Left ventricle myocardium inferior (tissue), 1 donor: Measurements from ENCODE around the gene ALDH1A1. TPM values are rescaled to one million over a fixed set of nuclear protein-coding genes. Genes with fewer than 3 reads are reported as not detected.

Experiments
- DNase-seq: peaks from one replicate; pipeline ENCODE4 v3.0.0-alpha.2; 2020
- H3K27ac ChIP-seq: fragments of 200-600 bp; replicated peaks from 2 replicates; pipeline ENCODE4 v1.8.0; 2021
- H3K27me3 ChIP-seq: fragments of 200-600 bp; 2 replicates; pipeline ENCODE4 v1.8.0; 2021; ENCODE audit warnings: low read depth
- H3K36me3 ChIP-seq: fragments of 200-600 bp; 2 replicates; pipeline ENCODE4 v1.8.0; 2021
- H3K4me1 ChIP-seq: fragments of 200-600 bp; 2 replicates; pipeline ENCODE4 v1.8.0; 2021
- H3K4me3 ChIP-seq: fragments of 200-600 bp; 2 replicates; pipeline ENCODE4 v1.8.0; 2021; ENCODE audit warnings: mild to moderate bottlenecking, moderate library complexity
- H3K9me3 ChIP-seq: fragments of 200-600 bp; replicated peaks from 2 replicates; pipeline ENCODE4 v1.8.0; 2021
- intact Hi-C: fragments of 100-400 bp; cut with micrococcal nuclease; formaldehyde crosslinking; loops from one replicate; pipeline ENCODE4 v1.11.0; 2022
- total RNA-seq: library from RNA; stranded (reverse); fragmentation: NEBNext Ultra II Directional; extraction: Animal tissue kit (Norgen Biotek cat#: 25700); gene quantifications from one replicate; pipeline ENCODE4 v1.2.1, GENCODE V29; 2021
- TF ChIP-seq, protein P1 (sequence below): fragments of 200-600 bp; IDR thresholded peaks from 2 replicates; pipeline ENCODE4 v1.8.0; 2021; ENCODE audit warnings: antibody characterized with exemption, mild to moderate bottlenecking, borderline replicate concordance
- donor health status: DM: no; HTN: yes; CAD: no; lungs with severe emphysema.

ALDH1A1 gene
- total RNA-seq, 1 donor from 2014 or later: 20.7 TPM

DNA sequence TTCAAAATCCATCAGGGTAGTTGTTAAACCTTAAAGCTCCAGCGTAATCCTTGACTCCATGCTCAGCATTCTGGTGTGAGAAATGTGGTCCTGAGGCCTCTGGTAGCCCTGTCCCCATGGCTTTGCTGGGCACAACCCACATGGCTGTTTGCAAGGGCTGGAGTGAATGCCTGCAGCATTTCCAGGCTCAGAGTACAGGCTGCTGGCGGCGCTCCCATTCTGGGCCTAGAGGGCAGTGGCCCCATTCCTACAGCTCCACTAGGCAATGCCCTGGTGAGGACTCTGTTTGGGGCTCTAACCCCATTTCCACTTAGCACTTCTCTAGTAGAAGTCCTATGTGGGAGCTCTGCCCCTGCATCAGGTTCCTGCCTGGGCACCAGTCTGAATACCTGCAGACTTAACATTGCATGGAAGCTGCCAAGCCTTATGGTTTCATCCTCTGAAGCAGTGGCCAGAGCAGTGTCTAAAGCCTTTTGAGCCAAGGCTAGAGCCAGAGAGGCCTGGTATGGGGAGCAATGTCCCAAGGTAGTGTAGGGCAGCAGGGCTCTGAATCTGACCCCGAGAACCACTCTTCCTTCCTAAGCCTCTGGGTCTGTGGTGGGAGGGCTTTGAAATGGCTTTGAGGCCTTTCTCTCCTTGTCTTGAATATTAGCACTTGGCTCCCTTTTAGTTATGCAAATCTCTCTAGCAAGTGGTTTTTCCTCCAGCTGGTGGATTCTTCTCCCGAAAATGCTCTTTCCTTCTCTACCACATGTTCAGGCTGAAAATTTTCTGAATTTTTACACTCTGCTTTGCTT lies 5.8 kb upstream of the ALDH1A1 start:
- DNase-seq: no peak
- H3K27me3 ChIP-seq: no peaks in the 10 kb centered on the region
- peaks cover 12% of the 10 kb centered on the region for H3K9me3 ChIP-seq
- H3K4me3 ChIP-seq: no peak overlapping the region
- H3K4me1 ChIP-seq: peaks cover 6% of the 10 kb centered on the region
- no peak overlapping the region for H3K27ac ChIP-seq
- H3K36me3 ChIP-seq: no peaks in the 10 kb centered on the region
- TF ChIP-seq, protein P1, sequence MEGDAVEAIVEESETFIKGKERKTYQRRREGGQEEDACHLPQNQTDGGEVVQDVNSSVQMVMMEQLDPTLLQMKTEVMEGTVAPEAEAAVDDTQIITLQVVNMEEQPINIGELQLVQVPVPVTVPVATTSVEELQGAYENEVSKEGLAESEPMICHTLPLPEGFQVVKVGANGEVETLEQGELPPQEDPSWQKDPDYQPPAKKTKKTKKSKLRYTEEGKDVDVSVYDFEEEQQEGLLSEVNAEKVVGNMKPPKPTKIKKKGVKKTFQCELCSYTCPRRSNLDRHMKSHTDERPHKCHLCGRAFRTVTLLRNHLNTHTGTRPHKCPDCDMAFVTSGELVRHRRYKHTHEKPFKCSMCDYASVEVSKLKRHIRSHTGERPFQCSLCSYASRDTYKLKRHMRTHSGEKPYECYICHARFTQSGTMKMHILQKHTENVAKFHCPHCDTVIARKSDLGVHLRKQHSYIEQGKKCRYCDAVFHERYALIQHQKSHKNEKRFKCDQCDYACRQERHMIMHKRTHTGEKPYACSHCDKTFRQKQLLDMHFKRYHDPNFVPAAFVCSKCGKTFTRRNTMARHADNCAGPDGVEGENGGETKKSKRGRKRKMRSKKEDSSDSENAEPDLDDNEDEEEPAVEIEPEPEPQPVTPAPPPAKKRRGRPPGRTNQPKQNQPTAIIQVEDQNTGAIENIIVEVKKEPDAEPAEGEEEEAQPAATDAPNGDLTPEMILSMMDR: no peak
- intact Hi-C loops: no loop called here

DNA sequence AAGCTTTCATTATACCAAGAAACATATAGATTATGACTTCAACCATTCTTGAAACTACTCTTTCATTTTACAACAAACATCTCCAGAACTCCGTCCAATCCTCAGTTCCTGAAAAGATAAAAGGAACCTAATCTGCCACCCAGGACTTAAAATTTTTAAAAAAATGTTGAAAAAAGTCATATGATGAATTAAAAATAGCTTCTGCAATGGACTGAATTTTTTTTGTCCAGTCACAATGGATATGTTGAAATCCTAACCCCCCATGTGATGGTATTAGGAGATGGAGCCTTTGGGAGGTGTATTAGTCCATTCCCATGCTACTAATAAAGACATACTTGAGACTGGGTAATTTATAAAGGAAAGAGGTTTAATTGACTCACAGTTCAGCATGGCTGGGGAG lies 2.7 kb upstream of the ALDH1A1 start:
- Histone ChIP-seq H3K4me1 (peaks cover 18% of the 10 kb centered on the region), H3K9me3 (peaks cover 12% of the 10 kb centered on the region), H3K27ac (peak overlapping the region; percentile 68), H3K4me3 (no peak overlapping the region), H3K27me3 (no peaks in the 10 kb centered on the region), H3K36me3 (no peaks in the 10 kb centered on the region)
- TF ChIP-seq, protein P1: no peak
- DNase-seq: no peak
- intact Hi-C loops: no loop called here

DNA sequence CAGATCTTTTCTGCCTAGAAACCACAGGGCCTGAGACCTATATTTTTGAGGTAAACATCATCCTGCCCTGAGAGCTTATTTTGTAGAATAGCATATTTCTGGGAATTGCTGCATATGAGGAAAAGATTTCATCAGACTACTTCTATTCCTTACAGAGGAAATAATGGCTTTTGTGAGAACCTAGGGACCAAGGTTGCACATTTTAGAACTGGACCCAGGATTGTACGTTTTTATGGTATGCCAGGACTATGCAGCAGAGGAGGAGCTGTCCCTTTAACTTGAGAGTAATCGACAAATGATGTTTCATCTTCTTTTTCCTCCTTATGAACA lies 2.2 kb upstream of the ALDH1A1 start:
- no peak overlapping the region for H3K4me3 ChIP-seq
- no peaks in the 10 kb centered on the region for H3K27me3 ChIP-seq
- H3K4me1 ChIP-seq: peaks cover 18% of the 10 kb centered on the region
- peak overlapping the region; percentile 68 for H3K27ac ChIP-seq
- TF ChIP-seq, protein P1: no peak
- peaks cover 12% of the 10 kb centered on the region for H3K9me3 ChIP-seq
- no peak for DNase-seq
- intact Hi-C loops: no loop called here
- H3K36me3 ChIP-seq: no peaks in the 10 kb centered on the region

DNA sequence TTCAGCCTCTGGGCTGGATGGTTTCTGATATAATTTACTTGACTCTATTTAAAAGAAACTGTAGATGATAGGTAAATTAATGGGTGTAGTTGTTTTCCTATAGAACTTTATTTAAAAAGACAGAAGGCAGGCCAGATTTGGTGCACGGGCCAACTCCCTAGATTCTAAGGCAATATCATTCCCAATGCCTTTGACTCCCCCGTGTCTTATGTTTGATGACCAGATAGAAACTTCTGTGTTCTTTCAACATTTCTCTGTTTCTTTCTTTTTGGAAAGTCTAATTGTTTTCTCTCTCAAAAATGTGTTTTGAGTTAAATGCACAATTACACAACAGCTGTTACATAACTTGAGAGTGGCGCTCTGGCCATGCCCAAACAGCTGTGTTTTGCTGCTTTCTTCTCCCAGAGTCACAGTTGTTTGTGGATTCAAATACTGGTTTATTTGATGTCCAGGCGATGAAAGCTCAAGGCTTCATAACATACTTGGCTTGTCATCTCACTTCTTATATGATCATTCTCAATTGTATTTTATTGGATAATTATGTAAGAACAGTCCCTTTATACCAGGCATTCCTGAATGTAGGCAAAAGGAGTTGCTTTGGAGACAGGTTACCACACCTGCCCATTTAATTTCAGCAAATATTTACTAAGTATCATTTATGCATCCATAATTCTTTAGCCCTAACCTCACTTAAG lies 1.7 kb upstream of the ALDH1A1 start:
- no peak for DNase-seq
- H3K27ac ChIP-seq: peak overlapping the region; percentile 68

DNA sequence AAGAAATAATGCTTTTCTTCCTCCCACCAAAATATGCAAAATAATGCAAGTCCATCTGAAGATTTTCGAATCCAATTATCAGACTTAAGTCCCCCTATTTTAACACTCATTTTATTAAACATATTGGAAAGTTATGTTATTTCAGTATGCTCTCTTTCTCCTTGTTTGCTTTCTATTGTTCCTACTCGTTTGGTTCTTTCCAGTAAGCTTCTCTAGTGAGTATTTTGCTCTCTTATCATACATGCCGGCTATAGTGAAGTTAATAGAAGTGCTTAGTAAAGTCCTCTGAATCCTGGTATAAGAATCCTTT lies 517 bp downstream of the ALDH1A1 start:
- TF ChIP-seq, protein P1: no peak
- DNase-seq: no peak
- Histone ChIP-seq H3K27ac (peak overlapping the region; percentile 68), H3K36me3 (no peaks in the 10 kb centered on the region), H3K4me1 (peaks cover 18% of the 10 kb centered on the region), H3K4me3 (peak overlapping the region; percentile 60), H3K27me3 (no peaks in the 10 kb centered on the region), H3K9me3 (no peaks in the 10 kb centered on the region)
- intact Hi-C loops: no loop called here

More for the DNA sequence above, 1.7 kb upstream of the ALDH1A1 start:
- Histone ChIP-seq H3K4me3 (no peak overlapping the region), H3K9me3 (peaks cover 9% of the 10 kb centered on the region), H3K27me3 (no peaks in the 10 kb centered on the region), H3K36me3 (no peaks in the 10 kb centered on the region), H3K4me1 (peaks cover 18% of the 10 kb centered on the region)
- TF ChIP-seq, protein P1: no peak
- intact Hi-C loops: no loop called here
